Central memory CD8-positive, alpha-beta T cell (primary cell): Measurements from ENCODE around the gene RPRD1A.

Experiments
- ATAC-seq: fragments of 150-1000 bp; cut with Tn5 transposase; replicated peaks from 2 replicates; pipeline ENCODE4 v1.10.0; 2022; ENCODE audit warnings: mild to moderate bottlenecking, moderate FRiP score, moderate number of reproducible peaks; ENCODE audit not compliant: poor library complexity, severe bottlenecking; ENCODE audit errors: extremely low read depth
- DNase-seq, 2 donors: peaks; one replicate each; pipeline ENCODE4 v3.0.0; 2021; ENCODE audit warnings: low spot score in 2 of 2
- H3K27ac Mint-ChIP-seq: one replicate; pipeline ENCODE4 v1.8.0; 2022; ENCODE audit warnings: low read depth, mild to moderate bottlenecking, moderate library complexity, mixed read lengths
- H3K27me3 Mint-ChIP-seq: one replicate; pipeline ENCODE4 v1.8.0; 2022; ENCODE audit warnings: mixed read lengths
- H3K36me3 Mint-ChIP-seq: one replicate; pipeline ENCODE4 v1.8.0; 2022; ENCODE audit warnings: mild to moderate bottlenecking, moderate library complexity, mixed read lengths; ENCODE audit not compliant: insufficient read depth
- H3K4me1 Mint-ChIP-seq: one replicate; pipeline ENCODE4 v1.8.0; 2022; ENCODE audit warnings: mixed read lengths
- H3K4me3 Mint-ChIP-seq: one replicate; pipeline ENCODE4 v1.8.0; 2022; ENCODE audit warnings: mild to moderate bottlenecking, moderate library complexity, mixed read lengths
- H3K9me3 Mint-ChIP-seq: one replicate; pipeline ENCODE4 v1.8.0; 2022; ENCODE audit warnings: mixed read lengths

Gene RPRD1A

DNA sequence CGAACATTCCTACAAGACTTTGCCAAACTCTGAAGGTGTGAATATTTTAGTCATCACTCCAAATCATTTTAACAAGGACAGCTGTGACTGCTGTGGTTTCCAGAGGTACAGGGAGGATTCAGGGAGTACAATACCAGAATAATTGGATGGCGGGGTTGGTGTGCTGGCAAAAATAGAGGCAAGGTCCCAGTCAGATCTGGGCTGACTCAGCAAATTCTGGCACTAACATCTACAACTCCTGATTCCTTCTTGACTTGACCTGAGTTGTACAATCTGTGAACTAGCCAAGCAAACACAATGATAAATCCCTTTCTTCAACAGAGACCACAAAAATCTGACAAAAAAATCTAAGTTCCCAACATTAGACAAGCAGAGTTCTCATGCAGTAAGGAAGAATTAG is 54.5 kb downstream of the RPRD1A start:
- no peak overlapping the region for H3K4me3 Mint-ChIP-seq
- H3K36me3 Mint-ChIP-seq, result no peaks in the 10 kb centered on the region
- no peak overlapping the region for H3K27ac Mint-ChIP-seq
- no peaks in the 10 kb centered on the region for H3K27me3 Mint-ChIP-seq
- peaks cover 5% of the 10 kb centered on the region for H3K4me1 Mint-ChIP-seq
- no peaks in the 10 kb centered on the region for H3K9me3 Mint-ChIP-seq
- DNase-seq (no peak), ATAC-seq (no peak)

DNA sequence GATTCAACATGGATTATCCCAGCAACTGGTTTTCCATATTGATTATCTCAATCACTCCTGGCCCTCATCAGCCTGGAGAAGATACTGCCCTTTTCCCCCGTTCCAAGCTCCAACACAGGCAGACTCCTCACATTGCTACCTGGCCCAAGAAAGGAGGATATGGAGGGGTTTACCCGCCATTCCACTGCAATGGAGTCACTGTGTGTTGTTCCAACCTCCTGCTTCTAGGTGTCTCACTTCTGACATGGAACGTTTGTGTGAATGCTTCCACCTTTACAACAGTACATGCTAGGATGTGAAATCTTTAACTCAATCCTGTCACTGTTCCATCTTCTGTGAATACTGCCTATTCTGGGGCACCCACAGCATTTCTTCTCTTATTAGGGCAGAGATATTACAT is 58.1 kb downstream of the RPRD1A start:
- Mint-ChIP-seq H3K9me3 (no peaks in the 10 kb centered on the region), H3K36me3 (no peaks in the 10 kb centered on the region), H3K4me1 (no peaks in the 10 kb centered on the region), H3K27ac (no peak overlapping the region), H3K27me3 (no peaks in the 10 kb centered on the region), H3K4me3 (no peak overlapping the region)
- ATAC-seq, result no peak
- no peak for DNase-seq

- Mint-ChIP-seq H3K9me3 (no peaks in the 10 kb centered on the region), H3K27me3 (no peaks in the 10 kb centered on the region), H3K27ac (no peak overlapping the region), H3K36me3 (no peaks in the 10 kb centered on the region), H3K4me1 (no peaks in the 10 kb centered on the region), H3K4me3 (no peak overlapping the region)
- DNase-seq (no peak), ATAC-seq (no peak)
Measured at GRCh38 chr18:36006997-36007396, 60.4 kb downstream of the RPRD1A start.

DNA sequence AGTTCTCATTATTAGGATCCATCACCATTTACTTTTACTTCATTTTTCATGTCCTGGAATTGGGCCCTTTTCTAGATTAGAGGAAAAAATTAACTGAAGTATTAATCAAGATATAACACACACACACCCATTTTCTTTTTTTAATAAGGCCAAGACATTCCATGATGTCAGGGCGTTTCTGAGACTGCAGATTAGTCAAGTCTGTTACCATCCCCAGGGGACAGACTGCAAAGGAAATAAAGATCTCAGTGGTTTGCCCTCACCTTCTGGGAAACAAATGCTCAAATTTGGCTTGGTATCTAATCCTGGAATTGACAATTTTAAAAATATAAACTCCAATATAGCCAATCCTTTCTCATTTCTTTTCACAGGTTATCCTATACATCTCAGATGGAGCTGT is 67.4 kb downstream of the RPRD1A start:
- H3K4me1 Mint-ChIP-seq, result peaks cover 5% of the 10 kb centered on the region
- no peak for DNase-seq
- ATAC-seq, result no peak
- no peak overlapping the region for H3K4me3 Mint-ChIP-seq
- no peak overlapping the region for H3K27ac Mint-ChIP-seq
- H3K9me3 Mint-ChIP-seq, result no peaks in the 10 kb centered on the region
- no peaks in the 10 kb centered on the region for H3K27me3 Mint-ChIP-seq
- H3K36me3 Mint-ChIP-seq, result peaks cover 1% of the 10 kb centered on the region

DNA sequence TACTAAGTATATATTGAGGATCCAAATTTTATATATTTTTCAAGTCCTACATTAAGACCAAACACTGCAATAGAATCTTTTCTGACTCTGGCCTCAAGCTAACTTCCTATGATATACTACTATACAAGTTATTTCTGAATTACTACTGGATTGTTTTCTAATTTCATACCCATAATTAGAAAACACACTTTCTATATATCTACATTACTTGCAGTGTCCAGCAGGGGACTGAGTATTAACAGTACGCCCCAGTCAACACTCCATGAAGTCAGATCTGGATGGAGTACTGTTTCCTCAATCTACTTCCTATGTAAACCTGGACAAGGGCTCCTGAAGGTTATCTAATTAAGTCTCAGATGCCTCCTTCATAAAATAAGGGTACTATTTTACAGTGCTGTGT is 68.4 kb downstream of the RPRD1A start:
- H3K27me3 Mint-ChIP-seq, result no peaks in the 10 kb centered on the region
- H3K4me1 Mint-ChIP-seq, result peaks cover 5% of the 10 kb centered on the region
- H3K27ac Mint-ChIP-seq, result no peak overlapping the region
- no peak for DNase-seq
- no peak for ATAC-seq
- H3K4me3 Mint-ChIP-seq, result no peak overlapping the region
- peaks cover 1% of the 10 kb centered on the region for H3K36me3 Mint-ChIP-seq
- no peaks in the 10 kb centered on the region for H3K9me3 Mint-ChIP-seq

DNA sequence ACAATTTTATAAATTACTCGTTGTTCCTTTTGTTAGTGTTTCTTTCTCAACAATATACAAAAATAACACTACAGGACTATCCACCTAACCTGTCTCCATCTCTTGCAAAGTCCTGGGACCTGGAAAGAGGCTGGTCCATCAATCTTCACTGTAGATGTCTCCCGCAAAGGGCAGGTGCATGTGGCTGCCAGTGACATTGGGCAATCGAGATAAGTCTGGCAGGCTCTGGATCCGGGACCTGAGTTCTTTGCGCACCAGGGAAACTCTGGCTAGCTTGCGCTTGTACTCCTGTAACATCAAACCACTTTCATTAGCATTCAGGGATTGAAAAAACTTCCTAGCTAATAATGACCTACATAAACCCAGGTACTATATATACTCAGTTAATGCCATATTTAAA is 74.3 kb downstream of the RPRD1A start:
- Mint-ChIP-seq H3K9me3 (no peaks in the 10 kb centered on the region), H3K4me1 (no peaks in the 10 kb centered on the region), H3K27ac (no peak overlapping the region), H3K36me3 (peaks cover 11% of the 10 kb centered on the region), H3K27me3 (no peaks in the 10 kb centered on the region), H3K4me3 (no peak overlapping the region)
- no peak for DNase-seq
- ATAC-seq, result no peak

DNA sequence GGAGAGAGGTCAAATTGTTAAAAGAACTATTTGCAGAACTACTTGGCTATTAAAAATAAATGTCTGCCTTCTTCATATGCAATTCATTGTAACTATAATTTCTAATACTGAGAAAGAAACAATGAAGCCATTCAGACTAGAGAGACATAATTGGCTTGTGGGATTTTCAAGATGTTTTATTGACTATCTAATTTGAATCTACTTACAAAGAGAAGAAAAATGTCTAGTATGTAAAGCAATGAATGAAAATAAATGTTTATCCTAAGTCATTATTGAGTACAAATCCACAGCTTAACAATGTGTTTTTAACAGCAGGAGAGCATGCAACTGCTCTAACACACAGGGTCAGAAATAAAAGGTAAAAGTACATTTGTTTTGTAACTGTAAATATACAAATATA is 75.7 kb downstream of the RPRD1A start:
- H3K4me1 Mint-ChIP-seq, result no peaks in the 10 kb centered on the region

GRCh38 chr18:35983818-35984217 is 83.5 kb downstream of the RPRD1A start:
- ATAC-seq (no peak), DNase-seq (no peak)
- Mint-ChIP-seq H3K4me3 (no peak overlapping the region), H3K9me3 (no peaks in the 10 kb centered on the region), H3K27me3 (no peaks in the 10 kb centered on the region), H3K4me1 (no peaks in the 10 kb centered on the region), H3K27ac (no peak overlapping the region), H3K36me3 (peaks cover 31% of the 10 kb centered on the region)

More for the DNA sequence above, 75.7 kb downstream of the RPRD1A start:
- no peaks in the 10 kb centered on the region for H3K9me3 Mint-ChIP-seq
- ATAC-seq, result no peak
- no peaks in the 10 kb centered on the region for H3K27me3 Mint-ChIP-seq
- H3K36me3 Mint-ChIP-seq, result peaks cover 11% of the 10 kb centered on the region
- H3K27ac Mint-ChIP-seq, result no peak overlapping the region
- no peak overlapping the region for H3K4me3 Mint-ChIP-seq
- no peak for DNase-seq

GRCh38 chr18:35983147-35983546 is 84.2 kb downstream of the RPRD1A start:
- no peak overlapping the region for H3K4me3 Mint-ChIP-seq
- no peaks in the 10 kb centered on the region for H3K9me3 Mint-ChIP-seq
- H3K36me3 Mint-ChIP-seq, result peaks cover 38% of the 10 kb centered on the region
- ATAC-seq (no peak), DNase-seq (no peak)
- H3K27ac Mint-ChIP-seq, result no peak overlapping the region
- no peaks in the 10 kb centered on the region for H3K27me3 Mint-ChIP-seq
- H3K4me1 Mint-ChIP-seq, result no peaks in the 10 kb centered on the region

- no peak for DNase-seq
- no peak for ATAC-seq
- H3K4me1 Mint-ChIP-seq, result no peaks in the 10 kb centered on the region
- no peaks in the 10 kb centered on the region for H3K9me3 Mint-ChIP-seq
- no peaks in the 10 kb centered on the region for H3K27me3 Mint-ChIP-seq
- H3K27ac Mint-ChIP-seq, result no peak overlapping the region
- peaks cover 44% of the 10 kb centered on the region for H3K36me3 Mint-ChIP-seq
- H3K4me3 Mint-ChIP-seq, result no peak overlapping the region
Measured at GRCh38 chr18:35982409-35983114, 84.8 kb downstream of the RPRD1A start.

- no peak for ATAC-seq
- DNase-seq, result no peak
- Mint-ChIP-seq H3K36me3 (peaks cover 63% of the 10 kb centered on the region), H3K4me3 (no peak overlapping the region), H3K9me3 (no peaks in the 10 kb centered on the region), H3K4me1 (peaks cover 10% of the 10 kb centered on the region), H3K27ac (no peak overlapping the region), H3K27me3 (no peaks in the 10 kb centered on the region)
Measured at GRCh38 chr18:35979112-35979511, 88.2 kb downstream of the RPRD1A start.

DNA sequence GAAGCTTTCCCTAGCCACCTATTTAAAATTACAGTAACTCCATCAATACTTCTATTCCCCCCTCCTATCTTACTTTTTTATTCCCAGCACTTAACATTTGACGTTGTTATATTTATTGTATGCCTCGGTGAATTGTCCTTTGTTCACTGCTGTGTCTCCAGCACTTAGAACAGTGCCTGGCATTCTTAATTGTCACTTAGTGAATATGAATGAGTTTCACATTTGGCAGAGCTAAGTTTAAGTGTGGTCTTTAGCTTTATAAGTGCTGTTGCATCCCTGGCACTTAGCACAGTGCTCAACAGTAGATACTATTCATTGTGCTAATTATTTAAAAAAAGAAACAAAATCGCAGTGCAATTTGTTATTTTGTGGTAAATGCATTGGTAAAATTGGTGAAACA is 93.2 kb downstream of the RPRD1A start:
- Mint-ChIP-seq H3K9me3 (no peaks in the 10 kb centered on the region), H3K4me3 (peak overlapping the region; percentile 96), H3K36me3 (peaks cover 54% of the 10 kb centered on the region), H3K27ac (peak overlapping the region; percentile 36), H3K27me3 (no peaks in the 10 kb centered on the region), H3K4me1 (peaks cover 42% of the 10 kb centered on the region)
- no peak for ATAC-seq
- no peak for DNase-seq

DNA sequence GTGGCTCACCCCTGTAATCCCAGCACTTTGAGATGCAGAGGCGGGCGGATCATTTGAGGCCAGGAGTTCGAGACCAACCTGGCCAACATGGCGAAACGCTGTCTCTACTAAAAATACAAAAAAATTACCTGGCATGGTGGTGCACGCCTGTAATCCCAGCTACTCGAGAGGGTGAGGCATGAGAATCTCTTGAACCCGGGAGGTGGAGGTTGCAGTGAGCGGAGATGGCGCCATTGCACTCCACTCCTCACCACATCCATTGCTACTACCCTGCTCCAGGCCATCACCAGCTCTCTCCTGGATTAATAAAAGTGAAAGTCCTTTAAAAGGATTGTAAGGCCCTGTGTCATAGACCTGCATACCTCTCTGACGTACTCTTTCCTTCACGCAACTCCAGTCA is 93.7 kb downstream of the RPRD1A start:
- H3K27ac Mint-ChIP-seq, result peak overlapping the region; percentile 93
- peaks cover 50% of the 10 kb centered on the region for H3K36me3 Mint-ChIP-seq
- H3K4me3 Mint-ChIP-seq, result peak overlapping the region; percentile 96
- no peaks in the 10 kb centered on the region for H3K27me3 Mint-ChIP-seq
- no peak for ATAC-seq
- peaks cover 42% of the 10 kb centered on the region for H3K4me1 Mint-ChIP-seq
- no peak for DNase-seq
- no peaks in the 10 kb centered on the region for H3K9me3 Mint-ChIP-seq
